Measurements from ENCODE around the gene GRK5.

GRK5 gene

DNA sequence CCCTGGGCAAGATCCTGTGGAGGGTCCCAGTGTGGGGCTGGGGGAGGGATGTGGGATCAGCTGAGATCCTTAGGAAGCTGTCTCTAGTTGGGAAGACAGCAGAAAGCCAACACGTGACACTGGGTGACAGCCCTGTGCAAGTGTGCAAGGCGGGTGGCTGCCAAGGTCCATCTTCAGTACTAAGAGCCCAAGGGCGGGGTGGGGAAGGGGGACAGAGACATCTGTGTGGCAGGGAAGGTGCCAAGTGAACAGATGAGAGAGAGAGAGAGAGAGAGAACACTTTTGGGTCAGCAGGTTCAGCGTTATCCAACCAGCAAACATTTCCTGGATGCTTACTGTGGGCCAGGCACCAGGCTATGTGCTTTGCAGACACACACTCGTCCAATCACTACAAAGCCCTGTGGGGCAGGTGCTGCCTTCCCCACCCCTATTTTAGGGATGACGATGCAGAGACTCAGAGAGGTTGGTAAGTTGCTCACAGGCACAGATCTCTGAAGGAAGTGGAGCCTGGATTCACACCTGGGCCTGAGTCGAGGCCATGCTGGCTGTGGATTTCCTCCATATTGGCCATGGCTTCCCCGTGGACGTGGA lies 135.7 kb downstream of the GRK5 start:
- TF ChIP-seq, protein P1, sequence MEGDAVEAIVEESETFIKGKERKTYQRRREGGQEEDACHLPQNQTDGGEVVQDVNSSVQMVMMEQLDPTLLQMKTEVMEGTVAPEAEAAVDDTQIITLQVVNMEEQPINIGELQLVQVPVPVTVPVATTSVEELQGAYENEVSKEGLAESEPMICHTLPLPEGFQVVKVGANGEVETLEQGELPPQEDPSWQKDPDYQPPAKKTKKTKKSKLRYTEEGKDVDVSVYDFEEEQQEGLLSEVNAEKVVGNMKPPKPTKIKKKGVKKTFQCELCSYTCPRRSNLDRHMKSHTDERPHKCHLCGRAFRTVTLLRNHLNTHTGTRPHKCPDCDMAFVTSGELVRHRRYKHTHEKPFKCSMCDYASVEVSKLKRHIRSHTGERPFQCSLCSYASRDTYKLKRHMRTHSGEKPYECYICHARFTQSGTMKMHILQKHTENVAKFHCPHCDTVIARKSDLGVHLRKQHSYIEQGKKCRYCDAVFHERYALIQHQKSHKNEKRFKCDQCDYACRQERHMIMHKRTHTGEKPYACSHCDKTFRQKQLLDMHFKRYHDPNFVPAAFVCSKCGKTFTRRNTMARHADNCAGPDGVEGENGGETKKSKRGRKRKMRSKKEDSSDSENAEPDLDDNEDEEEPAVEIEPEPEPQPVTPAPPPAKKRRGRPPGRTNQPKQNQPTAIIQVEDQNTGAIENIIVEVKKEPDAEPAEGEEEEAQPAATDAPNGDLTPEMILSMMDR (IDR thresholded peaks at IDR 0.05; ENCODE audit: low read depth, low read length) = no peak

DNA sequence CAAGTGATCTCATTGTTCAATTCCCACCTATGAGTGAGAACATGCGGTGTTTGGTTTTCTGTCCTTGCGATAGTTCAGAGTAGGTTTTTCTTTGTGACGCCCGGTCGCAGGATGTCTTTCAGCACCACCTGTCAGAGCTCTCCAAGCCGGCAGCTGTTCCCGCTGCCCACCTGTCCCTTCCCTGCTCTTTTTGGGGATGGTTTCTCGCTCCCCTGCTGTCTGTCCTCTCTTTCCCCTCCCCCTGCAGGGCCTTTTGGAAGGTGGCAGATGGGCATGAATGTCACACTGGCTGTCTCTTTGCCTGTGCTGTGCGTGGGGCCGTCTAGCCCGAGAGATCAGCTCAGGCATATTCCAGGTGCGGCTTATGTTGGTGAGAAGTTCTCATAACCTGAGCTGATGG lies 137.0 kb downstream of the GRK5 start:
- H3K4me3 ChIP-seq (ENCODE audit: low read depth, low read length) = no peak overlapping the region
- TF ChIP-seq, protein P1 (IDR thresholded peaks at IDR 0.05; ENCODE audit: low read depth, low read length) = no peak

More for the DNA sequence above, 135.7 kb downstream of the GRK5 start:
- no peak overlapping the region for H3K4me3 ChIP-seq (ENCODE audit: low read depth, low read length)

DNA sequence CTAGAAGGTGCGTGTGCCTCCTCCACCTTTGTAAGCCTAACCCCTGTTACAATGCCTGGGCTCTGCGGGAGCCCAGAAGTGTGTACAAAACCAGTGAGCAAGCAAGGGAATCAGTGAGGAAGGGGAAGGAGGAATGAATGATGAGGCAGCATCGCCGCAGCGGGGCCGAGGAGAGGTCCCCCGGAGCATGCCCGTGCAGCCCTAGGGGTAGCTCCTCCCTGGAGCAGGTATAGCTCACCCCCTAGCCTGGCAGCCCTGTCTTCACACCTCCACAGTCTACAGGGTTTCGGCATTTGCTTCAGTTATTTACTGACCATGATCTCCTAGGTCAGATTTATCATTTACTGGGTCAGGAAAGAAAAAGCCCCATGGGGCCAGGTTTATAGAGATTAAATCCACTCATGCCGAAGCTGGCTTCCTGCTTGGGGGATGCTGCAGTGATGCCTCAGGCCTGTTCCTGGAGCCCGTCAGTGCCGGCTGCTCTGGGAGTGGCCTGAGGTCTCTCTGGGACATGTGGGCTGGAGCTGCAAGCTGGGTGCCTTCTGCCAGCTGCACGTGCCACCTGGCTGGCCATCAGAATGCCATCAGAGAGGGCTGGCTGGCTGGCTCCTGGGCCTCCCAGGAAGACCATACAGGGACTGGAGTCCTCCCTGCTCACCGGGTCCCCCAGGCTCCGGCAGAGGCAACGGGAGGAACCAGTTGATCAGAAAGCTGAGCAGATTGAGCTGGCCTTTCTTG lies 138.9 kb downstream of the GRK5 start:
- no peak overlapping the region for H3K4me3 ChIP-seq (ENCODE audit: low read depth, low read length)
- TF ChIP-seq, protein P1 (IDR thresholded peaks at IDR 0.05; ENCODE audit: low read depth, low read length) = no peak

DNA sequence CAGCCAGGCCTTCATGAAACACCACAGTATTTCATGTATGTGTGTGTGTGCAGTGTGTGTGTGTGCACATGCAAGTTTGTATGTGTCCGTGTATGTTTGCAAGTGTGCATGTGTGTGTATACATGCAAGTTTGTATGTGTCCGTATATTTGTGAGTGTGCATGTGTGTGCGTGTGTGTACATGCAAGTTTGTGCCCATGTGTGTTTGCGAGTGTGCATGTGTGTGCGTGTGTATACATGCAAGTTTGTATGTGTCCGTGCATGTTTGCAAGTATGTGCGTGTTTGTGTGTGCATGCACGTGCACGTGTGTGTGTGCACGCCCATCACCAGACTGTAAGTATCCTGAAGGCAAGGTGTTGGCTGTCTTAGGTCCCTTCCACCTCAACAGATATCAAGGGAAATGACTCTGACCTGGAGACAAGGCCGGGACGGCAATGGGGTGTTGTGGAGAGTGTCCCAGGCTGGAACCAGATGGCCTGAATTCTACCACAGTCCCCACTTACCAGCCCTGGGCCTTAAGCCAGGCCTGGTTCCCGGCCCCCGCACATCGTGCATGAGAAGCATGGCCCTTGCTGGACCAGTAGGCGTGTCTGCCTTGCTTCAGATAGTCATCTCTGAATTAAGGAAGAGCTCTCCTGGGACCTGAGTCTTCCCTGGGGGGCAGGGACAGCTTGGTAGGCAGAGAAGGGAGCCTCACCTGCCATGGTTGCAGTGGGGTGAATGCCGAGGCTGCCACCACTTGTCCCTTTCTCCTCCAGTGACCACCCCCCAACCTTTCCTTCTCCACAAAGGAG lies 140.0 kb downstream of the GRK5 start:
- TF ChIP-seq, protein P1 (IDR thresholded peaks at IDR 0.05; ENCODE audit: low read depth, low read length) = no peak
- H3K4me3 ChIP-seq (ENCODE audit: low read depth, low read length) = no peak overlapping the region

DNA sequence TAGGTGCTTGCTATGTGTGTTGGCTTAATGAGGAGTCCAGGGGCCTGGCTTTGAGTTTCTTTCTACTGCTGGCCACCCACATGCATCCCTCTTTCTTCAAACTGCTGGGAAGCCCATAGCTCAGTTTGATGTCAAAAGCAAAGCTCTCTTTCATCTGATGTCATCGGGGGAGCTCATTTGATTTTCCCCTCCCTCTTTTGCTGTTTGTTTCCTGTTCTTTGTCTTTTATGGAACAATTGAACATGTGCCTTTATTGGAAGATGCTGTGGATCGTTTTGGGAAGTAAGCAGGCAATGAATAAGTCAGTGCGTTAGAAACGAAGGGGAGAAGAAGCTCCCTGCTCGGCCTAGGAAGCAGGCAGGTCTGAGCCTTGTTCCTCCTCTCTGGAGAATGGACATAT lies 140.7 kb downstream of the GRK5 start:
- TF ChIP-seq, protein P1 (IDR thresholded peaks at IDR 0.05; ENCODE audit: low read depth, low read length) = no peak
- no peak overlapping the region for H3K4me3 ChIP-seq (ENCODE audit: low read depth, low read length)

DNA sequence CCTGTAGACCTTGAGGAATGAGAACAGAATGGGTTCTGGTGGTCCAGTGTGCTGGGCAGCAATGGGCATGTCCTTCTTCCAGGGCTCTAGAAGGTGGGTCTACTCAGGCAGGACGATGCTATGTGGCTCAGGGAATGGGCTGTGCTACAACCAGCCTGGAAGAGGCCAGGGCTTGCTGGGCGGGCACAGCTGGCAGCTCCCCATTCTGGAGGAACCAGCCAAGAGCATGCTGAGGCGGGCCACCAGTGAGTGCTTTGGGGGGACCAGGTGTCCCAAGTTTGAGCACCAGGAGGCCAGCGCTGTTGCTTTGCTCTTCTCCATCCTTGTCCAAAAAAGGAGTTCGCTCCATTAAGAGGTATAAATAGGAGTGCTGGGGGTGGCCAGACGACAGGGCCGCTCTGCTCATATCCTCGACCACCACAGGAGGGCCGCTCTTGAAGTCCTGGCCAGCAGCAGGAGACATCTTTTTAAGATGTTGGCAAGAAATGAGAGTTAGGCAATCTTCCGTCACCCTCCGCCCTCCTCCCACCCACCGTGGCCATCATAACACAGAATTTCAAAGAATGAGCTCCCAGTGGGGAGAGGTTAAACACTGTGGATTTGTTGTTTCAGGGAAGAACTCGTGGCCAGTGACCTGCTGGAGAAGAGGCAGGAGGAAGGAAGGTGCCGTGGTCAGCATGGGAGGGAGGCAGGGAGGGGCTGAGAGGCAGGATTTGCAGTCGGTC lies 141.3 kb downstream of the GRK5 start:
- TF ChIP-seq, protein P1 (IDR thresholded peaks at IDR 0.05; ENCODE audit: low read depth, low read length) = no peak
- H3K4me3 ChIP-seq (ENCODE audit: low read depth, low read length) = no peak overlapping the region

Measured in WI38 (cell line).